HepG2 (cell line): ENCODE results near the gene EXOSC9. TPM values are rescaled to one million over a fixed set of nuclear protein-coding genes. Genes with fewer than 3 reads are reported as not detected.

Experiments used
- ATAC-seq: fragments of 200-7000 bp; cut with Tn5 transposase; 3 replicates; pipeline ENCODE4 v1.9.1; 2020; ENCODE audit warnings: mild to moderate bottlenecking, moderate library complexity
- BruUV-seq: library from RNA; stranded (reverse); fragments of 400-500 nt; replicated peaks from 2 replicates; lab custom pipeline; 2021; lab: Mats Ljungman, UMichigan
- CTCF ChIA-PET: fragments of 300-600 bp; formaldehyde crosslinking; extraction: SDS; loops from one replicate; lab custom pipeline; 2021; ENCODE audit warnings: low total read pairs, inconsistent platforms, low intra/inter-chr PET ratio; lab: Yijun Ruan, JAX
- POLR2A ChIA-PET: fragments of 350-600 bp; sonication (Branson Sonifier 250); formaldehyde crosslinking; loops from one replicate; lab custom pipeline; 2020; ENCODE audit warnings: antibody characterized with exemption, inconsistent platforms; lab: Yijun Ruan, JAX
- DNase-seq: peaks from one replicate; pipeline ENCODE4 v3.0.0-alpha.2; 2015; ENCODE audit warnings: low spot score
- FAIRE-seq: peaks from 3 replicates; lab custom pipeline; 2011; peaks lifted over from hg19 to GRCh38; lab: Jason Lieb, UNC
- H2AFZ ChIP-seq: one replicate; pipeline ENCODE4 v1.6.1; 2011; ENCODE audit warnings: low read length, inconsistent platforms
- H3K27ac ChIP-seq: fragments of 300-600 bp; 3 replicates; pipeline ENCODE4 v1.8.0; 2011; ENCODE audit warnings: mixed run types, mild to moderate bottlenecking, mixed read lengths, low read length, inconsistent platforms; ENCODE audit not compliant: insufficient read depth; ENCODE audit errors: extremely low read length
- H3K27me3 ChIP-seq, 2 experiments: fragments of 200-600 bp in 1 of 2; 2 replicates in 1 of 2; 3 replicates in 1 of 2; pipeline versions ENCODE4 v1.6.0 to v1.8.0; 2011; ENCODE audit warnings: low read length in 2 of 2, mild to moderate bottlenecking in 2 of 2, moderate library complexity in 2 of 2, inconsistent platforms in 1 of 2; ENCODE audit not compliant: insufficient read depth in 2 of 2, control insufficient read depth in 1 of 2
- H3K36me3 ChIP-seq, 2 experiments: fragments of 200-600 bp in 1 of 2; replicated peaks in 1 of 2; 2 replicates in 1 of 2; 3 replicates in 1 of 2; pipeline versions ENCODE4 v1.5.1 to v1.8.0; 2011; ENCODE audit warnings: low read length in 2 of 2, inconsistent platforms in 1 of 2; ENCODE audit not compliant: insufficient read depth in 2 of 2, control insufficient read depth in 1 of 2
- H3K4me1 ChIP-seq: 2 replicates; pipeline ENCODE4 v1.5.1; 2012; ENCODE audit warnings: low read length, inconsistent platforms; ENCODE audit not compliant: insufficient read depth
- H3K4me2 ChIP-seq: 2 replicates; pipeline ENCODE4 v1.6.0; 2011; ENCODE audit warnings: low read depth, low read length, inconsistent platforms
- H3K4me3 ChIP-seq, 3 experiments: fragments of 200-600 bp in 1 of 3; sonication (generic), shearing (Covaris generic) in 1 of 3; replicated peaks in 1 of 3; 2 replicates each; pipeline ENCODE4 v1.5.1; 2011 to 2016; ENCODE audit warnings: low read length in 3 of 3, inconsistent platforms in 2 of 3, low read depth in 2 of 3, mild to moderate bottlenecking in 2 of 3, control low read depth in 1 of 3, mixed read lengths in 1 of 3; ENCODE audit not compliant: insufficient read depth in 1 of 3
- H3K79me2 ChIP-seq: one replicate; pipeline ENCODE4 v1.6.1; 2011; ENCODE audit warnings: low read length, inconsistent platforms; ENCODE audit not compliant: insufficient read depth
- H3K9ac ChIP-seq: 2 replicates; pipeline ENCODE4 v1.6.0; 2011; ENCODE audit warnings: mild to moderate bottlenecking, low read depth, low read length, inconsistent platforms; ENCODE audit not compliant: insufficient read depth
- H3K9me3 ChIP-seq: 2 replicates; pipeline ENCODE4 v1.5.1; 2012; ENCODE audit warnings: mild to moderate bottlenecking, low read length
- H4K20me1 ChIP-seq: 2 replicates; pipeline ENCODE4 v1.6.0; 2011; ENCODE audit warnings: inconsistent platforms, mild to moderate bottlenecking, low read length, moderate library complexity; ENCODE audit not compliant: insufficient read depth
- BHLHE40 ChIP-seq: IDR thresholded peaks from 2 replicates; pipeline ENCODE4 v1.6.1; 2011; ENCODE audit warnings: low read length, improper control_type of control experiment
- CCDC6 ChIP-seq: sonication (generic); formaldehyde crosslinking; IDR thresholded peaks from 2 replicates; pipeline ENCODE4 v1.8.1; 2022; ENCODE audit warnings: mild to moderate bottlenecking, missing genetic modification reagents, moderate library complexity
- ELK4 ChIP-seq: sonication (generic); formaldehyde crosslinking; IDR thresholded peaks from 2 replicates; pipeline ENCODE4 v1.9.0; 2021; ENCODE audit warnings: missing genetic modification reagents, borderline replicate concordance
- ESRRA ChIP-seq: sonication (generic); formaldehyde crosslinking; IDR thresholded peaks from 2 replicates; pipeline ENCODE4 v1.5.1; 2020; ENCODE audit warnings: mild to moderate bottlenecking, low read depth, missing genetic modification reagents
- FOSL1 ChIP-seq: sonication (generic); formaldehyde crosslinking; IDR thresholded peaks from 2 replicates; pipeline ENCODE4 v1.9.0; 2021; ENCODE audit warnings: missing genetic modification reagents, borderline replicate concordance
- GMEB2 ChIP-seq: IDR thresholded peaks from 2 replicates; pipeline ENCODE4 v1.6.1; 2016; ENCODE audit warnings: missing biosample characterization, missing genetic modification reagents, low read depth
- ISL2 ChIP-seq: sonication (generic); formaldehyde crosslinking; IDR thresholded peaks from 2 replicates; pipeline ENCODE4 v1.5.0; 2020; ENCODE audit warnings: missing genetic modification reagents
- MYC ChIP-seq: sonication (generic); formaldehyde crosslinking; IDR thresholded peaks from 2 replicates; pipeline ENCODE4 v1.9.0; 2021; ENCODE audit warnings: missing genetic modification reagents, borderline replicate concordance
- POLR2A ChIP-seq, 2 experiments: IDR thresholded peaks; 2 replicates each; pipeline ENCODE4 v1.6.1; 2011; ENCODE audit warnings: low read depth in 2 of 2, low read length in 2 of 2, mild to moderate bottlenecking in 1 of 2, moderate library complexity in 1 of 2; ENCODE audit not compliant: insufficient read depth in 1 of 2
- SMAD9 ChIP-seq: sonication (generic); formaldehyde crosslinking; IDR thresholded peaks from 2 replicates; pipeline ENCODE4 v1.5.1; 2020; ENCODE audit warnings: mild to moderate bottlenecking, missing genetic modification reagents
- SNAI1 ChIP-seq: sonication (generic); formaldehyde crosslinking; IDR thresholded peaks from 2 replicates; pipeline ENCODE4 v1.5.0; 2020; ENCODE audit warnings: mild to moderate bottlenecking, missing genetic modification reagents, borderline replicate concordance
- SOX6 ChIP-seq, 2 experiments: fragments of 450-650 bp in 1 of 2; sonication (generic) in 1 of 2; formaldehyde crosslinking in 1 of 2; IDR thresholded peaks; 2 replicates each; pipeline versions ENCODE4 v1.4.0 to v1.6.1; 2017 to 2020; ENCODE audit warnings: antibody characterized with exemption in 1 of 2, mild to moderate bottlenecking in 1 of 2, missing genetic modification reagents in 1 of 2
- ZFY ChIP-seq: sonication (generic); formaldehyde crosslinking; IDR thresholded peaks from 2 replicates; pipeline ENCODE4 v1.4.0; 2020; ENCODE audit warnings: missing genetic modification reagents
- ZNF660 ChIP-seq: sonication (generic); formaldehyde crosslinking; IDR thresholded peaks from 2 replicates; pipeline ENCODE4 v1.5.1; 2020; ENCODE audit warnings: mild to moderate bottlenecking, low read depth, missing genetic modification reagents, borderline replicate concordance
- ZNF703 ChIP-seq: sonication (generic); formaldehyde crosslinking; IDR thresholded peaks from 2 replicates; pipeline ENCODE4 v1.5.1; 2020; ENCODE audit warnings: missing genetic modification reagents, mild to moderate bottlenecking, moderate library complexity, borderline replicate concordance
- ZNF761 ChIP-seq: sonication (generic); formaldehyde crosslinking; conservative IDR thresholded peaks from 2 replicates; pipeline ENCODE4 v1.4.0; 2020; ENCODE audit warnings: mild to moderate bottlenecking, missing genetic modification reagents
- WGBS: methylation state at CpG from one replicate; pipeline ENCODE4 v1.1.6; 2017; ENCODE audit warnings: low lambda C conversion rate; 5-methylcytosine and 5-hydroxymethylcytosine counted together
- in situ Hi-C: cut with HindIII; loops from 2 replicates; pipeline ENCODE4 v1.10.0; 2017; ENCODE audit warnings: low pct_unique_long_range_greater_than_20kb; ENCODE audit not compliant: extremely low pct_ligation_motif_present
- intact Hi-C: fragments of 100-400 bp; cut with micrococcal nuclease; formaldehyde crosslinking; loops from one replicate; pipeline ENCODE4 v1.10.0; 2022; ENCODE audit not compliant: unreplicated experiment
- polyA plus RNA-seq, 8 experiments: library from polyadenylated mRNA; depleted of rRNA in 3 of 8; stranded (reverse) in 7 of 8; unstranded in 1 of 8; fragments of >200 nt; fragmentation: Illumina TruSeq in 4 of 8; extraction: Trizol in 4 of 8; gene quantifications; 2 replicates each; pipeline versions ENCODE4 v1.2.1 to v1.2.3, GENCODE V29; 2011 to 2016; ENCODE audit warnings: low read depth in 4 of 8, missing spikeins in 1 of 8, mixed read lengths in 1 of 8; ENCODE audit not compliant: insufficient read depth in 1 of 8
- total RNA-seq, 5 experiments: library from RNA; depleted of rRNA; stranded (reverse); fragments of >200 nt; fragmentation: Illumina TruSeq; extraction: Trizol; gene quantifications; 2 replicates each; pipeline ENCODE4 v1.2.3, GENCODE V29; 2016; ENCODE audit warnings: low read depth in 1 of 5
- TF ChIP-seq, protein P1 (sequence below), 2 experiments: IDR thresholded peaks; 2 replicates each; pipeline ENCODE4 v1.6.1; 2011 to 2012; ENCODE audit warnings: low read length in 2 of 2, borderline replicate concordance in 1 of 2, low read depth in 1 of 2, mild to moderate bottlenecking in 1 of 2, moderate library complexity in 1 of 2
- TF ChIP-seq, protein P2 (sequence below): IDR thresholded peaks from 2 replicates; pipeline ENCODE4 v1.6.1; 2012; ENCODE audit warnings: low read depth, low read length, improper control_type of control experiment

EXOSC9 gene
- total and polyA plus RNA-seq, 2 of the 13 experiments (the other 11 are each of a cell fraction or from before 2014, with no cell fraction given) = 26.0 to 48.0 TPM

DNA sequence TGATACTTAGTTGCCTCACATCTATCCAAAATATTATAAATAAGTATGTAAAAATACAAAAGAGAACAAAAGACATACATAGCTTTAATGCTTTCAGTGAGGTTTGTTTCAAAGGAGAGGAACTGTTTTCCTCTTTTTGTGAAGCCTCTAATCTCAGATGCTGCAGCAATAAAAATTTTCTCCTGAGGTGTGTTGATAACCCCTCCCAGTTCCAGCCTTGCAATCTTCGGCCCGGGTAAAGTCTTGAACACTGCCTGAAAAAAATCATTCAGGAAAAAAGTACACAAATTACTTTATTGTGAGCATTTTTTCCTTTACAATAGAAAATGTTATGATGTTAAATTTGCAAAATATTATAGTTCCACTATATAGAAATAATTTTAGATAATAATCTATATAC lies 60.3 kb downstream of the EXOSC9 start:
- H3K27ac ChIP-seq = no peak overlapping the region
- ATAC-seq (no peak), FAIRE-seq (no peak), DNase-seq (no peak)
- no peaks in the 10 kb centered on the region for H3K27me3 ChIP-seq
- intact Hi-C loops = no loop called here
- peaks cover under 1 to 7% of the 10 kb centered on the region in 2 experiments; a peak in 4 of 5 replicates for H3K36me3 ChIP-seq
- H3K4me2 ChIP-seq = no peak overlapping the region
- no peak overlapping the region for H3K4me3 ChIP-seq
- no peaks in the 10 kb centered on the region for H3K4me1 ChIP-seq
- H3K9me3 ChIP-seq = no peaks in the 10 kb centered on the region
- in situ Hi-C loops = no loop called here
- no peaks in the 10 kb centered on the region for H4K20me1 ChIP-seq
- H2AFZ ChIP-seq = no peak overlapping the region
- no TSS peak for BruUV-seq
- ChIA-PET POLR2A (no interaction called here), CTCF (no interaction called here)
- 97% methylated on average over 2 of the region's 2 CpGs for WGBS
- H3K9ac ChIP-seq = no peak overlapping the region
- no peaks in the 10 kb centered on the region for H3K79me2 ChIP-seq
- no peak for TF ChIP-seq SOX6 (IDR thresholded peaks at IDR 0.05)
- TF ChIP-seq SOX6 (CRISPR knock-in tag; IDR thresholded peaks at IDR 0.05) = no peak
- no peak for TF ChIP-seq POLR2A (IDR thresholded peaks at IDR 0.05; ENCODE audit: insufficient read depth in 1 of 2, low read depth in 2 of 2, low read length in 2 of 2)
- no peak for TF ChIP-seq ZNF761 (CRISPR knock-in tag)
- TF ChIP-seq, protein P1, sequence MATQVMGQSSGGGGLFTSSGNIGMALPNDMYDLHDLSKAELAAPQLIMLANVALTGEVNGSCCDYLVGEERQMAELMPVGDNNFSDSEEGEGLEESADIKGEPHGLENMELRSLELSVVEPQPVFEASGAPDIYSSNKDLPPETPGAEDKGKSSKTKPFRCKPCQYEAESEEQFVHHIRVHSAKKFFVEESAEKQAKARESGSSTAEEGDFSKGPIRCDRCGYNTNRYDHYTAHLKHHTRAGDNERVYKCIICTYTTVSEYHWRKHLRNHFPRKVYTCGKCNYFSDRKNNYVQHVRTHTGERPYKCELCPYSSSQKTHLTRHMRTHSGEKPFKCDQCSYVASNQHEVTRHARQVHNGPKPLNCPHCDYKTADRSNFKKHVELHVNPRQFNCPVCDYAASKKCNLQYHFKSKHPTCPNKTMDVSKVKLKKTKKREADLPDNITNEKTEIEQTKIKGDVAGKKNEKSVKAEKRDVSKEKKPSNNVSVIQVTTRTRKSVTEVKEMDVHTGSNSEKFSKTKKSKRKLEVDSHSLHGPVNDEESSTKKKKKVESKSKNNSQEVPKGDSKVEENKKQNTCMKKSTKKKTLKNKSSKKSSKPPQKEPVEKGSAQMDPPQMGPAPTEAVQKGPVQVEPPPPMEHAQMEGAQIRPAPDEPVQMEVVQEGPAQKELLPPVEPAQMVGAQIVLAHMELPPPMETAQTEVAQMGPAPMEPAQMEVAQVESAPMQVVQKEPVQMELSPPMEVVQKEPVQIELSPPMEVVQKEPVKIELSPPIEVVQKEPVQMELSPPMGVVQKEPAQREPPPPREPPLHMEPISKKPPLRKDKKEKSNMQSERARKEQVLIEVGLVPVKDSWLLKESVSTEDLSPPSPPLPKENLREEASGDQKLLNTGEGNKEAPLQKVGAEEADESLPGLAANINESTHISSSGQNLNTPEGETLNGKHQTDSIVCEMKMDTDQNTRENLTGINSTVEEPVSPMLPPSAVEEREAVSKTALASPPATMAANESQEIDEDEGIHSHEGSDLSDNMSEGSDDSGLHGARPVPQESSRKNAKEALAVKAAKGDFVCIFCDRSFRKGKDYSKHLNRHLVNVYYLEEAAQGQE (IDR thresholded peaks at IDR 0.05; ENCODE audit: borderline replicate concordance in 1 of 2, low read depth in 1 of 2, low read length in 2 of 2) = no peak
- no peak for TF ChIP-seq ESRRA (CRISPR knock-in tag)
- TF ChIP-seq, protein P2, sequence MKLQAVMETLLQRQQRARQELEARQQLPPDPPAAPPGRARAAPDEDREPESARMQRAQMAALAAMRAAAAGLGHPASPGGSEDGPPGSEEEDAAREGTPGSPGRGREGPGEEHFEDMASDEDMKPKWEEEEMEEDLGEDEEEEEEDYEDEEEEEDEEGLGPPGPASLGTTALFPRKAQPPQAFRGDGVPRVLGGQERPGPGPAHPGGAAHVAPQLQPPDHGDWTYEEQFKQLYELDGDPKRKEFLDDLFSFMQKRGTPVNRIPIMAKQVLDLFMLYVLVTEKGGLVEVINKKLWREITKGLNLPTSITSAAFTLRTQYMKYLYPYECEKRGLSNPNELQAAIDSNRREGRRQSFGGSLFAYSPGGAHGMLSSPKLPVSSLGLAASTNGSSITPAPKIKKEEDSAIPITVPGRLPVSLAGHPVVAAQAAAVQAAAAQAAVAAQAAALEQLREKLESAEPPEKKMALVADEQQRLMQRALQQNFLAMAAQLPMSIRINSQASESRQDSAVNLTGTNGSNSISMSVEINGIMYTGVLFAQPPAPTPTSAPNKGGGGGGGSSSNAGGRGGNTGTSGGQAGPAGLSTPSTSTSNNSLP = no peak
- no peak for TF ChIP-seq BHLHE40
- no peak for TF ChIP-seq FOSL1
- TF ChIP-seq ZNF660 (CRISPR knock-in tag) = no peak
- no peak for TF ChIP-seq ELK4 (CRISPR knock-in tag)
- no peak for TF ChIP-seq GMEB2 (CRISPR knock-in tag)
- TF ChIP-seq SNAI1 = no peak
- no peak for TF ChIP-seq SMAD9
- no peak for TF ChIP-seq ISL2 (CRISPR knock-in tag)
- no peak for TF ChIP-seq MYC (CRISPR knock-in tag)
- no peak for TF ChIP-seq CCDC6 (CRISPR knock-in tag)
- TF ChIP-seq ZFY = no peak
- TF ChIP-seq ZNF703 (CRISPR knock-in tag) = no peak
